HS-5 (cell line): Measurements from ENCODE around the gene RPL32.
"Not testable (repeated sequence)": the region's sequence is repeated elsewhere in the genome, so short reads cannot be mapped to it uniquely, and the experiment has no call there.

Experiments used
- DNase-seq: peaks from one replicate; pipeline ENCODE4 v3.0.0-alpha.2; 2012; ENCODE audit warnings: low read depth

RPL32 gene

GRCh38 chr3:12808587-12808986 is 32.8 kb downstream of the RPL32 start:
- no peak for DNase-seq

GRCh38 chr3:12807601-12808359 is 33.6 kb downstream of the RPL32 start:
- no peak for DNase-seq

GRCh38 chr3:12807066-12807465 is 34.3 kb downstream of the RPL32 start:
- no peak for DNase-seq

GRCh38 chr3:12803371-12803770 is 38.0 kb downstream of the RPL32 start:
- no peak for DNase-seq

GRCh38 chr3:12799525-12800440 is 41.6 kb downstream of the RPL32 start:
- no peak for DNase-seq

- no peak for DNase-seq
Measured at GRCh38 chr3:12798559-12799179, 42.7 kb downstream of the RPL32 start.

- no peak for DNase-seq
Measured at GRCh38 chr3:12797892-12798558, 43.3 kb downstream of the RPL32 start.

GRCh38 chr3:12797124-12797891 is 44.1 kb downstream of the RPL32 start:
- no peak for DNase-seq

GRCh38 chr3:12796171-12797123 is 44.9 kb downstream of the RPL32 start, which contains the start of gene CAND2:
Gene CAND2 (plus strand): TSS chr3:12796680. CDS start chr3:12796721, 41 bp downstream.
- DNase-seq: no peak

GRCh38 chr3:12793701-12794100 is 47.7 kb downstream of the RPL32 start:
- DNase-seq: no peak

- DNase-seq: no peak
Measured at GRCh38 chr3:12791430-12791829, 49.9 kb downstream of the RPL32 start.

- DNase-seq: not testable (repeated sequence)
Measured at GRCh38 chr3:12787967-12788690, 53.2 kb downstream of the RPL32 start.

GRCh38 chr3:12787346-12787745 is 54.0 kb downstream of the RPL32 start:
- not testable (repeated sequence) for DNase-seq

GRCh38 chr3:12785096-12785495 is 56.3 kb downstream of the RPL32 start:
- no peak for DNase-seq
